ENCODE measurements around the gene RGMB. TPM values are rescaled to one million over a fixed set of nuclear protein-coding genes. Genes with fewer than 3 reads are reported as not detected.
A peak's percentile ranks its signal among the peaks of the same experiment; 100 is the strongest.

RGMB gene
- total and polyA plus RNA-seq, 2 of the 13 experiments (the other 11 are each of a cell fraction or from before 2014, with no cell fraction given), result 3.0 to 3.8 TPM

DNA sequence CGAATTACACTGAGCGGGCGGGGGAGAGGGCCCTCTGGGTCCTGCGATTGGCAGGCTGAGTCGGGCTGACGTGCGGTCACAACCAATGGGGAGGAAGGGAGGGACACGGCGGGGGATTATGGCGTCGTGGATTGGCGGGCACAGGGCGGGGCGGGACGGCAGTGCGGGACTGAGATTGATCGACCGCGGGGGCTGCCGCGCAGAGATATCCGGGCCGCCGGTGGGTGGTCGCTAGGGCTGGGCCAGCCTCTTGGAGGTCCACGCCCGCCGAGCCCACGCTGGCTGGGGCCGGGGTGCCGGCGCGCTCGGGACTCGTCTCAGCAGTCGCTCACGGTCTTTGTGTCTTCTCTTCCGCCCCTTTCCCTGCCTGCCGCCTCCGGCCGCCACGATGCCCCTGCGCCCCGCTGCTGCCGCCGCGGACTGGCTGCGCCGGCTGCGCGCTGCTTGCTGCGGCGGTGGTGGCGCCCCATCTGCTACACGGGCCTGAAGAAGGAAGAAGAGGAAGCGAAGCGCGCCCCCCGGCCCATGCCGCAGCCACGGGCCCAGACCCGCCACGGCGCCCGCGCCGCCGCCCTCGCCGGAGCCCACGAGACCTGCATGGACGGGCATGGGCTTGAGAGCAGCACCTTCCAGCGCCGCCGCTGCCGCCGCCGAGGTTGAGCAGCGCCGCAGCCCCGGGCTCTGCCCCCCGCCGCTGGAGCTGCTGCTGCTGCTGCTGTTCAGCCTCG is at the start of gene RGMB (continued):
- peak; percentile 5; the same call in 1 of the 2 replicates for TF ChIP-seq SOX5 (CRISPR knock-in tag; IDR thresholded peaks at IDR 0.05; ENCODE audit: borderline replicate concordance)
- no peak for TF ChIP-seq KDM5B (CRISPR knock-in tag; IDR thresholded peaks at IDR 0.05; ENCODE audit: borderline replicate concordance)
- TF ChIP-seq AGO2 (optimal IDR thresholded peaks at IDR 0.05; ENCODE audit: low read depth, low read length), result peak; percentile 45
- TF ChIP-seq POLR2A (IDR thresholded peaks at IDR 0.05; ENCODE audit: insufficient read depth in 1 of 2, low read depth in 2 of 2, low read length in 2 of 2), result peak; percentile 64 to 87; a peak in 3 of 4 replicates
- TF ChIP-seq ZNF577 (CRISPR knock-in tag; IDR thresholded peaks at IDR 0.05; ENCODE audit: borderline replicate concordance, low read depth), result no peak
- no peak for TF ChIP-seq SRSF1 (optimal IDR thresholded peaks at IDR 0.05; ENCODE audit: low read depth, low read length)
- TF ChIP-seq, protein P1, sequence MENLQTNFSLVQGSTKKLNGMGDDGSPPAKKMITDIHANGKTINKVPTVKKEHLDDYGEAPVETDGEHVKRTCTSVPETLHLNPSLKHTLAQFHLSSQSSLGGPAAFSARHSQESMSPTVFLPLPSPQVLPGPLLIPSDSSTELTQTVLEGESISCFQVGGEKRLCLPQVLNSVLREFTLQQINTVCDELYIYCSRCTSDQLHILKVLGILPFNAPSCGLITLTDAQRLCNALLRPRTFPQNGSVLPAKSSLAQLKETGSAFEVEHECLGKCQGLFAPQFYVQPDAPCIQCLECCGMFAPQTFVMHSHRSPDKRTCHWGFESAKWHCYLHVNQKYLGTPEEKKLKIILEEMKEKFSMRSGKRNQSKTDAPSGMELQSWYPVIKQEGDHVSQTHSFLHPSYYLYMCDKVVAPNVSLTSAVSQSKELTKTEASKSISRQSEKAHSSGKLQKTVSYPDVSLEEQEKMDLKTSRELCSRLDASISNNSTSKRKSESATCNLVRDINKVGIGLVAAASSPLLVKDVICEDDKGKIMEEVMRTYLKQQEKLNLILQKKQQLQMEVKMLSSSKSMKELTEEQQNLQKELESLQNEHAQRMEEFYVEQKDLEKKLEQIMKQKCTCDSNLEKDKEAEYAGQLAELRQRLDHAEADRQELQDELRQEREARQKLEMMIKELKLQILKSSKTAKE (CRISPR knock-in tag; IDR thresholded peaks at IDR 0.05; ENCODE audit: borderline replicate concordance), result peak; percentile 7; the same call in 1 of the 2 replicates
- TF ChIP-seq, protein P2, sequence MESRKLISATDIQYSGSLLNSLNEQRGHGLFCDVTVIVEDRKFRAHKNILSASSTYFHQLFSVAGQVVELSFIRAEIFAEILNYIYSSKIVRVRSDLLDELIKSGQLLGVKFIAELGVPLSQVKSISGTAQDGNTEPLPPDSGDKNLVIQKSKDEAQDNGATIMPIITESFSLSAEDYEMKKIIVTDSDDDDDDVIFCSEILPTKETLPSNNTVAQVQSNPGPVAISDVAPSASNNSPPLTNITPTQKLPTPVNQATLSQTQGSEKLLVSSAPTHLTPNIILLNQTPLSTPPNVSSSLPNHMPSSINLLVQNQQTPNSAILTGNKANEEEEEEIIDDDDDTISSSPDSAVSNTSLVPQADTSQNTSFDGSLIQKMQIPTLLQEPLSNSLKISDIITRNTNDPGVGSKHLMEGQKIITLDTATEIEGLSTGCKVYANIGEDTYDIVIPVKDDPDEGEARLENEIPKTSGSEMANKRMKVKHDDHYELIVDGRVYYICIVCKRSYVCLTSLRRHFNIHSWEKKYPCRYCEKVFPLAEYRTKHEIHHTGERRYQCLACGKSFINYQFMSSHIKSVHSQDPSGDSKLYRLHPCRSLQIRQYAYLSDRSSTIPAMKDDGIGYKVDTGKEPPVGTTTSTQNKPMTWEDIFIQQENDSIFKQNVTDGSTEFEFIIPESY (CRISPR knock-in tag; IDR thresholded peaks at IDR 0.05), result no peak
- TF ChIP-seq, protein P3, sequence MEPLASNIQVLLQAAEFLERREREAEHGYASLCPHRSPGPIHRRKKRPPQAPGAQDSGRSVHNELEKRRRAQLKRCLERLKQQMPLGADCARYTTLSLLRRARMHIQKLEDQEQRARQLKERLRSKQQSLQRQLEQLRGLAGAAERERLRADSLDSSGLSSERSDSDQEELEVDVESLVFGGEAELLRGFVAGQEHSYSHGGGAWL (CRISPR knock-in tag; IDR thresholded peaks at IDR 0.05), result peak; percentile 20
- TF ChIP-seq, protein P4, sequence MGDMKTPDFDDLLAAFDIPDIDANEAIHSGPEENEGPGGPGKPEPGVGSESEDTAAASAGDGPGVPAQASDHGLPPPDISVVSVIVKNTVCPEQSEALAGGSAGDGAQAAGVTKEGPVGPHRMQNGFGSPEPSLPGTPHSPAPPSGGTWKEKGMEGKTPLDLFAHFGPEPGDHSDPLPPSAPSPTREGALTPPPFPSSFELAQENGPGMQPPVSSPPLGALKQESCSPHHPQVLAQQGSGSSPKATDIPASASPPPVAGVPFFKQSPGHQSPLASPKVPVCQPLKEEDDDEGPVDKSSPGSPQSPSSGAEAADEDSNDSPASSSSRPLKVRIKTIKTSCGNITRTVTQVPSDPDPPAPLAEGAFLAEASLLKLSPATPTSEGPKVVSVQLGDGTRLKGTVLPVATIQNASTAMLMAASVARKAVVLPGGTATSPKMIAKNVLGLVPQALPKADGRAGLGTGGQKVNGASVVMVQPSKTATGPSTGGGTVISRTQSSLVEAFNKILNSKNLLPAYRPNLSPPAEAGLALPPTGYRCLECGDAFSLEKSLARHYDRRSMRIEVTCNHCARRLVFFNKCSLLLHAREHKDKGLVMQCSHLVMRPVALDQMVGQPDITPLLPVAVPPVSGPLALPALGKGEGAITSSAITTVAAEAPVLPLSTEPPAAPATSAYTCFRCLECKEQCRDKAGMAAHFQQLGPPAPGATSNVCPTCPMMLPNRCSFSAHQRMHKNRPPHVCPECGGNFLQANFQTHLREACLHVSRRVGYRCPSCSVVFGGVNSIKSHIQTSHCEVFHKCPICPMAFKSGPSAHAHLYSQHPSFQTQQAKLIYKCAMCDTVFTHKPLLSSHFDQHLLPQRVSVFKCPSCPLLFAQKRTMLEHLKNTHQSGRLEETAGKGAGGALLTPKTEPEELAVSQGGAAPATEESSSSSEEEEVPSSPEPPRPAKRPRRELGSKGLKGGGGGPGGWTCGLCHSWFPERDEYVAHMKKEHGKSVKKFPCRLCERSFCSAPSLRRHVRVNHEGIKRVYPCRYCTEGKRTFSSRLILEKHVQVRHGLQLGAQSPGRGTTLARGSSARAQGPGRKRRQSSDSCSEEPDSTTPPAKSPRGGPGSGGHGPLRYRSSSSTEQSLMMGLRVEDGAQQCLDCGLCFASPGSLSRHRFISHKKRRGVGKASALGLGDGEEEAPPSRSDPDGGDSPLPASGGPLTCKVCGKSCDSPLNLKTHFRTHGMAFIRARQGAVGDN (CRISPR knock-in tag; IDR thresholded peaks at IDR 0.05), result peak; percentile 73
- TF ChIP-seq, protein P5, sequence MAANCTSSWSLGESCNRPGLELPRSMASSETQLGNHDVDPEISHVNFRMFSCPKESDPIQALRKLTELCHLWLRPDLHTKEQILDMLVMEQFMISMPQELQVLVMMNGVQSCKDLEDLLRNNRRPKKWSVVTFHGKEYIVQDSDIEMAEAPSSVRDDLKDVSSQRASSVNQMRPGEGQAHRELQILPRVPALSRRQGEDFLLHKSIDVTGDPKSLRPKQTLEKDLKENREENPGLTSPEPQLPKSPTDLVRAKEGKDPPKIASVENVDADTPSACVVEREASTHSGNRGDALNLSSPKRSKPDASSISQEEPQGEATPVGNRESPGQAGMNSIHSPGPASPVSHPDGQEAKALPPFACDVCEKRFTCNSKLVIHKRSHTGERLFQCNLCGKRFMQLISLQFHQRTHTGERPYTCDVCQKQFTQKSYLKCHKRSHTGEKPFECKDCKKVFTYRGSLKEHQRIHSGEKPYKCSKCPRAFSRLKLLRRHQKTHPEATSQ (CRISPR knock-in tag; IDR thresholded peaks at IDR 0.05; ENCODE audit: borderline replicate concordance), result 0 out of 2 replicates have a peak, but pooled peaks have one; percentile 47
- TF ChIP-seq ZSCAN30 (CRISPR knock-in tag; IDR thresholded peaks at IDR 0.05), result peak; percentile 80; the same call in 1 of the 2 replicates
- TF ChIP-seq, protein P6, sequence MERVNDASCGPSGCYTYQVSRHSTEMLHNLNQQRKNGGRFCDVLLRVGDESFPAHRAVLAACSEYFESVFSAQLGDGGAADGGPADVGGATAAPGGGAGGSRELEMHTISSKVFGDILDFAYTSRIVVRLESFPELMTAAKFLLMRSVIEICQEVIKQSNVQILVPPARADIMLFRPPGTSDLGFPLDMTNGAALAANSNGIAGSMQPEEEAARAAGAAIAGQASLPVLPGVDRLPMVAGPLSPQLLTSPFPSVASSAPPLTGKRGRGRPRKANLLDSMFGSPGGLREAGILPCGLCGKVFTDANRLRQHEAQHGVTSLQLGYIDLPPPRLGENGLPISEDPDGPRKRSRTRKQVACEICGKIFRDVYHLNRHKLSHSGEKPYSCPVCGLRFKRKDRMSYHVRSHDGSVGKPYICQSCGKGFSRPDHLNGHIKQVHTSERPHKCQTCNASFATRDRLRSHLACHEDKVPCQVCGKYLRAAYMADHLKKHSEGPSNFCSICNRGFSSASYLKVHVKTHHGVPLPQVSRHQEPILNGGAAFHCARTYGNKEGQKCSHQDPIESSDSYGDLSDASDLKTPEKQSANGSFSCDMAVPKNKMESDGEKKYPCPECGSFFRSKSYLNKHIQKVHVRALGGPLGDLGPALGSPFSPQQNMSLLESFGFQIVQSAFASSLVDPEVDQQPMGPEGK (CRISPR knock-in tag; IDR thresholded peaks at IDR 0.05), result peak; percentile 49
- TF ChIP-seq REL (CRISPR knock-in tag; conservative IDR thresholded peaks at IDR 0.05), result no peak
- TF ChIP-seq TP53 (CRISPR knock-in tag; conservative IDR thresholded peaks at IDR 0.05), result no peak

Data from HepG2 (cell line).